Stimulated activated CD8-positive, alpha-beta memory T cell treated with anti-CD3 and anti-CD28 coated beads, Interleukin-15, amount 100 ng/mL, for 48 hours (primary cell): ENCODE measurements around the gene CPVL.

Source experiments
- DNase-seq, 2 donors: peaks; one replicate each; pipeline ENCODE4 v3.0.0-alpha.2; 2020; ENCODE audit warnings: low read depth in 2 of 2

The CPVL gene

DNA sequence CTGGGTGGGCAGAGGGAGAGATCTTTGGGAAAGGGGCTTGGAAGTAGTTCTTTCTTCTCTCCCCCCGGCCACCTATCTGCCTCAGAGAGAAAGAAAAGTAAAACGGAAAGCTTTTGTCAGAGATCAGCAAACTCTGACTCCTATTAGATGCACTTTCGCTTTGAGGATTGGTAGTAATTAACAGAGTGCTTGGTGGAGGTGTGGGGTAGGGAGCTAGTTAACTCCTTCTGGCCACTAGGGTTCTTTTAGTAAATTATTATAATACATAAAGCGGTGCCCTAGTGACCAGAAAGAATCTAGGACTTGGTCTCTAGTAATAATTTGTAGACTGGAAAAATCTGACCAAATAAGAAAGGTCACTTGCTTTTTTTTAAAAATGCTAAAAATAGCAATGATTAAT is 54.6 kb downstream of the CPVL start:
- no peak for DNase-seq

DNA sequence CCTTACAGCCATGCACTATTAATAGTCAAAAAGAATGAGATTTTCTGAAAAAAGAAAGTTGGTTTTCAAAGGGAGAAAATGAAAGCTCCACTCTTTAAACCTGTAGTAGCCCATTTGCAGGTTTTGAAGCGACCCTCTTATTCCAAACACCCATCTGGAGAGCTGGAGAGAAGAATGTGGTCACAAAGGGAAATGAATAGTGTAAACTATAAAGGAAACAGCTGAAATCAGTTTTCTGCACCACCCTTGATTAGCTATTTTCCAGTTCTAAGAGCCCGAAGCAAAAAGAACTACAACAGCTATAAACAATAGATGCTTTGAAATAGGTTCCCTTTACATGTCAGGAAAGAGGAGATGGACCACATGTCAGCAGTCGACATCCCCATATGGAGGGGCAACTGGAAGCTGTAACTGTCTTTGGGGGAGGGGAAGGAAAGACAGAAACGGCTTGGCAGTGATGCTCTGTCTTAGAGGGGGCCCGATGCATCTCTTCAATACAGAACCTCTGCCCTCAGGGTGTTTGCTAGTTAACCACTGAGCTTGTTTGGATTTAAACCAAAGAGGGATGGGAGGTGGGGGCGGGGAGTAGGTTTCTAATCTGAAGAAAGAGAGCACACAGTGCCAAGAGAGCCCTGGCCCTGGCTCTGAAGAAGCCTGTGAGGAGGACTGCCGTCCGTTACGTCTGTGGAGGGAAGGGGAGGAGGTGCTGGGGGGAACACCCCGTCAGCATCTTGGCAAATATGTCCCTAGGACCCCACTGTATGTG is 55.3 kb downstream of the CPVL start:
- no peak for DNase-seq

DNA sequence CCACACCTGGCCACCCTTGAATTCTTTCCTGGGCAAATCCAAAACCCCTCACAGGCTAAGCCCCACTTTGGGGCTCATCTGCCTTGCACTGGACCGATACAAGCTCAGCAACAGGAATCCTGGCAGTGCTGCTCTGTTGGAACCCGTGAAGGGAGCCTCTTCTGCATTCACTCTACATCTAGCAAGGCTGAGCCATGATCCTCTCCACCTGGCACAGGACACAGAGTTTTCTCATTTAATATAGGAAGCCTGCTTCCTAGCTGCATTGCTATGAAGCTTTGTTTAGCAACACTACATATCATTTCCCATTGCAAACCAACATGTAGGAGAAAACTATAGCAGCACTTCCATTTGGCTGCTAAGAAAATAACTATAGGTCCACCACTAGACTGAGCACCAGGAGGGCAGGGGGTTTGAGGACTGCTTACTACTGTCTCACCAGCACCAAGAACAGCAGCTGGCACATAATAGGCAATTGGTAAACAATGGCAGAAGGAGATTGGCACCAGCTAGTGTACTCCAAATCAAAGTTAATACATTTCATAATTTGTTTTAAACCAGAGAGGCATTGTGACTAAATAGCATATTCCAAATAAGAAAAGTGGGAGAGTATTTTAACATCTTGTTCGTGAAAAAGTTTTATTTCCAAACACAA is 56.1 kb downstream of the CPVL start:
- no peak for DNase-seq

DNA sequence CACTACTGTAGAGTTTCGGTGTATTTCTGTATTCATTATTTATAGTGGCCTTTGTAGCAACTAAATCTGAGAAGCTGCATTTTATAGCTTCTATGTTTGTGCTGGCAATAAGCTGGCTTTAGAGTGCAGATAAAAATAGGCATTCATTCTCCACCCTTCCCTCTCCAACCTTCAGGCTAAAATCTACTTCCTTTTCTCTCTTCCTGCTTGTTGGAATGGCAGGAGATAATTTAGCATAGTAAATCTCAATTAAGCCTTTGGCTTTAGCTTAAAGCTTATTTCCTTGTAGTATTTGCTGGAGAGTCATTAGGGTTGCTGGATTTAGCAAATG is 58.5 kb downstream of the CPVL start:
- no peak for DNase-seq

DNA sequence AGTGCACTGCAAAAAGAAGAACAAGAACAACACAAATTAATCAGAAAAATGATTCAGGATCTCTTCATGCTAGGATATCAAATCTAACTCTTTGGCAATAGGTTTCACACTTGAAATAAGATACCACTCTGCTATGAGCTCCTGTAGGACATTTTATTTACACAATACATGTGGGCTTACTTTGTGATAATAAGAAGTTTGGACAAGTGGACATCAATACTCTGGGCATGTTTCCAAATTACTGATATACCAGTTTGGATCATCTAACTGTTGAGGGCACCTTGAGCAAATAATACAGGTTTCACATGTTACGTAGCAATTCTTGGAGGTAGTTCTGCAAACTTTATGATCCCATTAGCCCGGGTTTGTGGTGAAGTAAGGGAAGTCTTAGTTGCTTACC is 59.8 kb downstream of the CPVL start:
- no peak for DNase-seq

GRCh38 chr7:29084832-29085231 is 61.5 kb downstream of the CPVL start:
- no peak for DNase-seq

DNA sequence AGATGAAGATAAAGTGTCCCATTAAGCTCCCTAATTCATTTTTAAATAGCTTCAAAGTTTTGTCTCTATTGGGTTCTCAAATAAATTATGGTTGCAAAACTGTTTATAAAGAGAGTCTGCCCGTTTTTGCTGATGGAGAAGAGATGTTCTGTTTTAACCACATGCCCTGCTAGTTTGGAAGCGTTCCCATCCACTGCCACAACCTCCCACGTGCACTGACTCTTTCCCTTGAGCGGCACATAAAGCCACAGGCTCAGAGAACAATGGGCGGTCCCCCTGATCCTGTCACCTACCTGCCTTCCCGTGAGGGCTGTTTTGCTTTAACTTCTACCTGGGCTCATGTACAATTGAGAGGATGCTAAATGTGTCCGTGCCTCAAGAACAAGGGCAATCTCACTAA is 65.5 kb downstream of the CPVL start:
- DNase-seq: no peak

DNA sequence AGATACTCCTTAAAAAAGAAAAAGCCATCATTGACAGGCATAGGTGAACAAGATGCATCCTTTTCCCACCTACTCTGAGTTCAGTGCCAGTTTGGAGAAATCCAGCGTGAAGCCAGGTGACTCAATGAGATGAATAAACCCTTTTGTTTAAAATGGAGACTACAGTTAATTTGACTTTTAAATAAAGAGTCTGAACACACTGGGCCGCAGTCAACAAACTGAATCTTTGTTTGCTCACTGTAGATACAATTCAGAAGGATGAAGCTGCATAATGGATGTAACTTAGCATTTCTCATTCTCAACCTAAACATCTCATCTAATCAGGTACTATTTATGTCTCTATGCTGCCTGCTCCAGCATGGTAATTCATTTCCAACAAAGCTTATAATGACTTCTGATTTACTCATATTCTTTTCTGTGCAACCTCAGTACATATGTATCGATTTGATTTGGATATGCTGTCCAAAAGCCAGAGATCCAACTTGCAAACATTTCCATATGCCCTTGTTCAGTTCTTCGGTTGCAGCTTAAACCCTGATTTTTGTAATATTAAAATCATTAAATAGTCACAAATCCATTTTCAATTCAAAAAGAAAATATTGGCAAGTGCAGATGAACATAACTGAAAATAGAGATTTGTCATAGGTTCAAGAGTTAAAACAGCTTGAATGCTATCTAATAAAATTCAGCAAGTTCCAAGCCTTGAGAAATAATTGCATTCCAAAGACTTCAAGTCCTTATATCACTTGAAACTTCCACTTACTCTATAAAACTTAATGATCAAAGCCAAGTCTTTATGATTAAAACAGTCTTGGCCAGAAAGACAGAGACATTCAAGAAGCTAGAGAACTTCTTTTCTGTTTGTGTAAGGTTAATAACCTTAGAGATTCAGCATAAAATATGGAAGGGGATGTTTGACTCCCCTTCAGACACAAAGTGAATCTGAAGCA is 67.8 kb downstream of the CPVL start:
- no peak for DNase-seq

DNA sequence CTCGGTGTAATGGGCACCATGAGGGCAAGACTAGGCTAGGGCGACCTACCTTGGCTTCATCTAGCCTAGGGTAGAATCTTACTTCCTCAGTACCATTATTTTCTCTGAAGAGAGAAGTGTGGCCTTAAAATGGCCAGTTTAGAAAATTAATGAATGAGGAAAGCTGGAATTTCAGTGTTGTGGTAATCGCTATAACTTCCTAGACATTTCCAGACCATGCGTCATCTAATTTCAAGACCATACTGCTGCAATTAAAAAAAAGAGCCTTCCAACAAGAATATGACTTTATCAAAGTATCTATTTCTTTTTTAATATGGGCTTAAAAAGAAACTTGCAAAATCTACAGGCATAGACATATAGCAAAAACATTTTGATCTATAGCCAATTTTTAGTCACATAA is 68.5 kb downstream of the CPVL start:
- no peak for DNase-seq

DNA sequence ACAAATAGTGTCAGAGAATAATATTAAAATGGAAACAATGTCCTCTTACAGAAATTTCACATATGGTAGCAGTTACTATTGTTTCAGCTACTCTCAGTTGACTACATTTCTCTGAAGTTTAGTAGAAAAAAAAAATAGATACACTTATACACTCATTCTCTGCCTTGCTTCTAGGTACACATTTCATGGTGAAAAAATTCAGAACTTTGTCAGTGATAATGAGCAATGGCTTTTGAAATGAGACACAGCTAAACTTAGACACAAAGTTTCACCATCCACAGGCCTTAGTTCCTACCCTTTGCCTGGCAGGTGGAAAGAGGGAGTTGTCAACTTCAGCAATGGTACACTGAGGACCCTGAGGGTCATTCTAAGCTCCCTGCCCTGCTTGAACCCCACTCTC is 69.2 kb downstream of the CPVL start:
- DNase-seq: no peak

GRCh38 chr7:29076631-29077030 is 69.7 kb downstream of the CPVL start:
- no peak for DNase-seq

DNA sequence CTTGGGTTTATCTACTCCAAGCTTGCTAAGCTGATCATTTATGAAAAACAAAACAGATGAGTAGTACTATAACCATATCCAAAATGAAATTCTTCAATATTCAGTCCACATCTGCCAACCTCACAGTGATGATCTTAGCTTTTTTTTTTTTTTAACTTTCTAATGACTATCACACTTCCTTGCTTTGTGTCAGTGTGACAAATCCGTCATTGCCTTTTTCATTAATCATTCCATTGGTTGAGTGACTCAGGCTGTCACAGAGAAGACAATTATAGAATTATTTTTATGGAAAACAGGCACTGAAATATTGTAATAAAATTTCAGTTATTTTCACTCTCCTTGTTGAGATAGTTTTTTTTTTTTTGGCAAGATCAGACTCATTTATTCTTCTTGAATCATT is 70.7 kb downstream of the CPVL start:
- no peak for DNase-seq

DNA sequence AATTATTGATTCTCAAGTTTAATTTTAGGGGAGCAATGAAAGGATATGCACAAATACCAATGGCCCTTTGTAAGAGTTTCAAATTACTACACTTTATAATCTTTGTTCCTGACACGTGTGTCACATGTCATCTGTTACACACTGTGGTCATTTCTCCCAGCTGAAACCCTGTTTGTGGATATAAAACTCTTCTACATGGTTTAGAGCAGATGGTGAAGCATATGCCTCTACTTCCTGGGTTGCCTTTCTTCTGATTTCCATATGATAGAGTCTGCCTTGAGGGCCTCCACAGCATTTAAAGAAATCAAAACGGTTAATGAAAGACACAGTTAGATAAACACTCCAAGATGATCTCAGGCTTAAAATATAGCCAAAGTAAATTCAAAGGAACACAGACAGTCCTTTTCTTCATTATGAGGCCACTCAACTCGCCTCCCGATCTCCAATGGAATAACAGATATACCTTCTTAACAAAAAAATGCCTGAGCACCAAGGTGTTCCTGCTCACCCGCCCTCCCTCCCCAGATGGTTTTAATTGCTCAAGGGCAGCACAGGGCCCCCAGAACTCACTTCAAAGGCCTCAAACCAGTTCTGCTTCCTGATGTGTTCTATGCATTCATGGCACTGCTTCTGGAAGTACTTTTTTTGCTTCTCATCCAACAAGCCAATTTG is 75.0 kb downstream of the CPVL start:
- no peak for DNase-seq

DNA sequence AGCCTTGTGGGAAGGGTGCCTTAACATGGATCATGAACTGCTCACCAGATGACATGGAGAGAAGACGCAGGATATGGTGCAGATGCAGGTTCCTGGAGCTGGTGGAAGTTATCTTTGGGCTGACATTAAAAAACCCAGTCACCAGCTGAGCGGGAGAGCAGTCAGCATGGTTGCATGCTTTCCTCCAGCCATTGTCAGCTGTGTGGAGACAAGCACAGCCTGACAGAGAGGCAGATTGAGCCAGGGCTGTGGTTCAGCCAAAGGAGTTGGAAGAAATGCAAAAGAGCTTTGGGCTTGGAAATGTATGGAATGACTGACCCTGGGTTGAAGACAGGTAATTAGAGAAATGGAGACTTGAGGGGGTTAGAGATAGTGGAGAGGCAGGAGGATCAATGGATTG is 79.7 kb downstream of the CPVL start:
- DNase-seq: no peak

DNA sequence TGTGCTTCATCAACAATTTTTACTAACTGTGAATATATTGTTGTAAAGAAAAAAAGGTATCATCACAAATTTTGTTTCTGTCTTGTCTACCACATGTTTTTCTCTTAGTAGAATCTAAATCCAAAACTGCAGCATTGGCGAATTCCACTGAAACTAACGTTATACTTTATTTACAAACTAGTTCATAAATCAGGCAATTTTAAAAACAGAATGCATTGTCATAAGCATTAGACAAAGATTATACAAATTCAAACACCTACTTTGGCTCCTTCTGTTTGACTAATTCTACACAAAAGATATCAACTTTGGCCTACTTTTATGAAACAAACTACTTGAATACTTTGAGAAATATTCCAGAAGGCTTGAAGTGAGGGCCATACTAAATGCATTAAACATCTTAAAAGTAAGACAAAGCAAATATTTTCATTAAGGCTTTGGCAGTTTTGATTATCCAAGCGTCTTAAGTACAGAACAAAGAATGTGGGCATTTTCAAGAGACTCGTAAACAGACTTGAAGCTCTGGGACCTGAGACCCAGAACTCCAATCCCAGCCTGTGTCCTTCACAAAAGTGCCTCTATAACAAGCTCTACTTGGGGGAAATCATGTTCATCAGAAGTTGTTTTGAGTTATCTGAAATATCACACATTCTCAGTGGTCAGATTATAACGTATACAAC is 81.0 kb downstream of the CPVL start:
- no peak for DNase-seq

- no peak for DNase-seq
Measured at GRCh38 chr7:29063872-29064271, 82.5 kb downstream of the CPVL start.

DNA sequence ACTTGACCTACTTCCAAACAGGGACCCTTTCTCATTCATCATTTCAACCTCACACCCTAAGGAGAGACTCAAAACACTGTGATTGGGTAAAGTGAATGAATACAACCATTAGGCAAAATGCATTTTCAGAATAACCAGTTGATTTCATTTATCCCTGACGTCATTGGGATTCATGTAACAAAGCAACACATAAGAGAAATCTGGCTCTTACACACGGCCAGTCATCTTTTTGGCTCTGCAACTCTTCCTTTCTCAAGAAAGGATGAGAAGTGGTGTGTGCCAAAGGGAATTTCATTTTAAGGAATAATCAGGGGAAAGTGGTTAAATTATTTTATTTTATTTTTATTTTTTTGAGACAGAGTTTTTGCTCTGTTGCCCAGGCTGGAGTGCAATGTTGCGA is 83.1 kb downstream of the CPVL start:
- no peak for DNase-seq

DNA sequence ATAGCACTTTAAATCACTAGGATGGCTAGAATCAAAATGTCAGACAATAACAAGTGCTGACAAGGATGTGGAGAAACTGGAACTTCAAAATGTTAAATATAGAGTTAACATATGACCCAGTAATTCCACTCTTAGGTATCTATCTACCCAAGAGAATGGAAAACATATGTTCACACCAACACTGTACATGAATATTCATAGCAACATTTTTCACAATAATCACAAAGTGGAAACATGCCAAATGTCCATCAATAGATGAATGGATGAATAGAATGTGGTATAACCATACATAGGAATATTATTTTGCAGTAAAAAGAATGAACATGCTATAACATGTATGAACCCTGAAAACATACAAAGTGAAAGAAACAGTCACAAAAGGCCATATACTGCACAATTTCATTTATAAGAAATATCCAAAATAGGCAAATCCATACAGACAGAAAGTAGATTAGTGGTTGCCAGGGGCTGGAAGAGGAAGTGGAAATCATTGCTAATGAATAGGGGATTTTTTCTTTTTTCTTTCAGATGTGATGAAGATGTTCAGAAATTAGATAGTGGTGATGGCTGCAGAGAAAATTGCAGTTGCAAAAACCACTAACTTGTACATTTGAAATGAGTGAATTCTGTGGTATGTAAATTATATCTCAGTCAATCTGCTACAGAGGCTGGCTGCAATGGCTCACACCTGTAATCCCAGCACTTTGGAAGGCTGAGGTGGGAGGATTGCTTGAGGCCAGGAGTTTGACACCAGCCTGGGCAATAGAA is 93.0 kb downstream of the CPVL start:
- no peak for DNase-seq

DNA sequence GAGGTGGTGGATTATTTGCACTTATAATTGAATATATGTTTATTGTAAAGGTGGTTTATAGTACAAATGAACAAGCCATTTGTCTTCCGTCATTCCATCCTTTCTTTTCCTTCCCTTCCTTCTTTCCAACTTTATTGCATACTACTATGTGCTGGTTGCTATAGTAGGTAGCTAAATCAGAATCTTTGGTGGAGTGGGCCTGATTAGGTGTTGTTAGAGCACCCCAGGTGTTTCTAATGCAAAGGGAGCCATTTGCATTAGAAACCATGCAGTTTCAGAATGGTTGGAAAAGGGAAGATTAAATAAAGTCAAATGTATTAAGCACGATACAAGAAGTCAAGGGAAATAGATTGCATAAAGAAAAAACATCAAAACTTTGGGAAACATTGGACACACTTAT is 99.4 kb downstream of the CPVL start:
- DNase-seq: no peak

DNA sequence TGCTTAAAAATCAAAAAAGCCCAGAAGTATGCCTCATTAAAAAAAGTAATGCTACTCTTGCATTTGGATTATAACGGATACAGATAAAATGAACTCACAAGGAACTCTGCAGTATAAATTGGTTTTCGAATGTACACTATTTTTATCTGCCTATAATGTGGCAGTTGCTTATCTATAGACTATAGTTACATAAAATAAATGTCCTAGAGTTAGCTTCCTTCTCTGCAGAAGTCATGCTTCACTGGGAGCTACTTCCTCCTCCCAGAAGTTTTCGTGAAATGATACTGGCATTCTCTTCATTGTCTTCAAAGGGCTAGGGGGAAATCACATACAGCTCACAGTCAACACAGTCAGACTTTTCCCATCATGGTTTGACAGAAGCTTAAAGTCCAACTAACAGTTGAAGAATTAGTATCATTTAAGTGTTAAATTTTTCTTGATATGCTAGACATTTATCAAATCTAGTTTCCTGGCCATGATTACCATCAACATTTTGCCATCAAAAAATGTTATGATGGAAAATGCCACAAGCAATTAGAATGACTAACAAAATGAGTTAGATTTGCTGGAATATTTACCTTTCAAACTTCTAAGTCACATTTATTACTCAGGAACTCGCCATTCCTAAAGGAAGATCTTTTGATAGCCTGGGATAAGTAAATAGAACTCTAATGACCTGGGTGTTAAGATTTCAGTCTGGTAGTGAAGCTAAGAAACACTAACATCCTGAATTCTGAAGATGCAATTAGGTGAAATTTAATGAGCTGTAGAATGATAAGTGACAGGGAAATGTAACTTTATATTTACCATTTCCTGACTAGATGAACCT is 100.9 kb downstream of the CPVL start:
- no peak for DNase-seq
